ENCODE results near the gene ARHGAP1. TPM values are rescaled to one million over a fixed set of nuclear protein-coding genes. Genes with fewer than 3 reads are reported as not detected.

Gene ARHGAP1
- total and polyA plus RNA-seq, 2 of the 4 experiments (the other 2 are of a cell fraction): 46.6 to 78.8 TPM

DNA sequence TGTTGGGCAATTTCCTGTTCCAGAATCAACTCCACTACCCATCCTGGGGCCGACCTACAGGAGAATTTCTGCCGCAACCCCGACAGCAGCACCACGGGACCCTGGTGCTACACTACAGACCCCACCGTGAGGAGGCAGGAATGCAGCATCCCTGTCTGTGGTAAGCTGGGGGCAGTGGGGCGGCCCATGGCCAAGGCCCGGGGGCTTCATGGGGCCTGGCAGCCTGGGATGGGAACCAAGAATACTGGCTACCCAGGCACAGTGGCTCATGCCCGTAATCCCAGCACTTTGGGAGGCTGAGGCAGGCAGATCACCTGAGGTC is 22.9 kb upstream of the ARHGAP1 start:
- no peak overlapping the region for H3K4me2 ChIP-seq (ENCODE audit: low read depth, low read length)
- H3K23ac ChIP-seq (ENCODE audit: low read depth, low read length): no peak overlapping the region
- H3K4ac ChIP-seq (ENCODE audit: low read depth, low read length): no peak overlapping the region
- H3K27me3 ChIP-seq (ENCODE audit: control insufficient read depth, insufficient read depth, low read length): no peaks in the 10 kb centered on the region
- no peak overlapping the region for H3K9ac ChIP-seq (ENCODE audit: low read depth, low read length)
- H3K56ac ChIP-seq (ENCODE audit: extremely low read depth, insufficient read depth, low read length): no peak overlapping the region
- H2BK20ac ChIP-seq (ENCODE audit: low read depth, low read length): no peak overlapping the region
- H2AK9ac ChIP-seq (replicated peaks; ENCODE audit: low read depth, low read length, poor library complexity): no peak overlapping the region
- H2AFZ ChIP-seq (replicated peaks; ENCODE audit: low read length, poor library complexity): no peak overlapping the region
- no peak overlapping the region for H3K4me3 ChIP-seq (ENCODE audit: insufficient read depth, low read depth, low read length)
- CTCF ChIA-PET: no interaction called here
- no peak overlapping the region for H4K5ac ChIP-seq (ENCODE audit: low read depth, low read length)
- no peaks in the 10 kb centered on the region for H3K36me3 ChIP-seq (ENCODE audit: control insufficient read depth, insufficient read depth, low read length)
- BruUV-seq (replicated peaks): no TSS peak
- H3K9me1 ChIP-seq (ENCODE audit: insufficient read depth, low read length): peaks cover 5% of the 10 kb centered on the region
- in situ Hi-C loops (cut with MboI; ENCODE audit: low sequenced_read_pairs): no loop called here
- no peak overlapping the region for H3K27ac ChIP-seq (ENCODE audit: insufficient read depth, low read length)
- no peak overlapping the region for H4K91ac ChIP-seq (ENCODE audit: insufficient read depth, low read depth, low read length)
- DNase-seq (no peak), ATAC-seq (ENCODE audit: low read depth) (no peak)
- POLR2A ChIA-PET (ENCODE audit: unreplicated experiment): no interaction called here
- H4K20me1 ChIP-seq (ENCODE audit: insufficient read depth, low read length): no peaks in the 10 kb centered on the region
- dilution Hi-C loops (cut with HindIII; ENCODE audit: low sequenced_read_pairs, unreplicated experiment): no loop called here
- no peaks in the 10 kb centered on the region for H3K9me3 ChIP-seq (ENCODE audit: control insufficient read depth, insufficient read depth, low read length)
- H3K14ac ChIP-seq (replicated peaks; ENCODE audit: low read depth, low read length): no peak overlapping the region
- H2AK5ac ChIP-seq (ENCODE audit: low read depth, low read length): no peak overlapping the region
- no peak overlapping the region for H2BK120ac ChIP-seq (ENCODE audit: low read depth, low read length)
- no peaks in the 10 kb centered on the region for H3K79me1 ChIP-seq (ENCODE audit: low read depth in 1 of 2, low read length in 2 of 2)
- H2BK15ac ChIP-seq (ENCODE audit: low read depth, low read length): no peak overlapping the region
- intact Hi-C loops (cut with micrococcal nuclease): no loop called here
- peaks cover 1% of the 10 kb centered on the region for H3K4me1 ChIP-seq (ENCODE audit: control insufficient read depth, insufficient read depth, low read length)
- TF ChIP-seq BHLHE40 (IDR thresholded peaks at IDR 0.05; ENCODE audit: low read depth, low read length) (no peak), RAD21 (IDR thresholded peaks at IDR 0.05; ENCODE audit: low read length) (no peak), RFX5 (IDR thresholded peaks at IDR 0.05; ENCODE audit: low read depth, low read length) (no peak), RCOR1 (IDR thresholded peaks at IDR 0.05; ENCODE audit: insufficient replicate concordance, low read length) (no peak), CHD1 (IDR thresholded peaks at IDR 0.05; ENCODE audit: low read depth, low read length) (no peak), POLR2A (IDR thresholded peaks at IDR 0.05; ENCODE audit: low read depth, low read length) (no peak), SMC3 (IDR thresholded peaks at IDR 0.05; ENCODE audit: low read depth, low read length) (no peak), MXI1 (IDR thresholded peaks at IDR 0.05; ENCODE audit: borderline replicate concordance, low read depth, low read length) (no peak), NFE2L2 (IDR thresholded peaks at IDR 0.05; ENCODE audit: low read depth, low read length) (no peak), CEBPB (IDR thresholded peaks at IDR 0.05; ENCODE audit: low read depth, low read length) (no peak), MAZ (IDR thresholded peaks at IDR 0.05; ENCODE audit: borderline replicate concordance, low read depth, low read length) (no peak), MAFK (IDR thresholded peaks at IDR 0.05; ENCODE audit: low read depth, low read length) (no peak), FOS (IDR thresholded peaks at IDR 0.05; ENCODE audit: low read depth, low read length) (no peak)
- TF ChIP-seq, protein P1, sequence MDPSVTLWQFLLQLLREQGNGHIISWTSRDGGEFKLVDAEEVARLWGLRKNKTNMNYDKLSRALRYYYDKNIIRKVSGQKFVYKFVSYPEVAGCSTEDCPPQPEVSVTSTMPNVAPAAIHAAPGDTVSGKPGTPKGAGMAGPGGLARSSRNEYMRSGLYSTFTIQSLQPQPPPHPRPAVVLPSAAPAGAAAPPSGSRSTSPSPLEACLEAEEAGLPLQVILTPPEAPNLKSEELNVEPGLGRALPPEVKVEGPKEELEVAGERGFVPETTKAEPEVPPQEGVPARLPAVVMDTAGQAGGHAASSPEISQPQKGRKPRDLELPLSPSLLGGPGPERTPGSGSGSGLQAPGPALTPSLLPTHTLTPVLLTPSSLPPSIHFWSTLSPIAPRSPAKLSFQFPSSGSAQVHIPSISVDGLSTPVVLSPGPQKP (IDR thresholded peaks at IDR 0.05; ENCODE audit: borderline replicate concordance, low read depth, low read length): no peak
- TF ChIP-seq, protein P2, sequence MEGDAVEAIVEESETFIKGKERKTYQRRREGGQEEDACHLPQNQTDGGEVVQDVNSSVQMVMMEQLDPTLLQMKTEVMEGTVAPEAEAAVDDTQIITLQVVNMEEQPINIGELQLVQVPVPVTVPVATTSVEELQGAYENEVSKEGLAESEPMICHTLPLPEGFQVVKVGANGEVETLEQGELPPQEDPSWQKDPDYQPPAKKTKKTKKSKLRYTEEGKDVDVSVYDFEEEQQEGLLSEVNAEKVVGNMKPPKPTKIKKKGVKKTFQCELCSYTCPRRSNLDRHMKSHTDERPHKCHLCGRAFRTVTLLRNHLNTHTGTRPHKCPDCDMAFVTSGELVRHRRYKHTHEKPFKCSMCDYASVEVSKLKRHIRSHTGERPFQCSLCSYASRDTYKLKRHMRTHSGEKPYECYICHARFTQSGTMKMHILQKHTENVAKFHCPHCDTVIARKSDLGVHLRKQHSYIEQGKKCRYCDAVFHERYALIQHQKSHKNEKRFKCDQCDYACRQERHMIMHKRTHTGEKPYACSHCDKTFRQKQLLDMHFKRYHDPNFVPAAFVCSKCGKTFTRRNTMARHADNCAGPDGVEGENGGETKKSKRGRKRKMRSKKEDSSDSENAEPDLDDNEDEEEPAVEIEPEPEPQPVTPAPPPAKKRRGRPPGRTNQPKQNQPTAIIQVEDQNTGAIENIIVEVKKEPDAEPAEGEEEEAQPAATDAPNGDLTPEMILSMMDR (conservative IDR thresholded peaks at IDR 0.05; ENCODE audit: low read depth, low read length): no peak
- TF ChIP-seq, protein P3, sequence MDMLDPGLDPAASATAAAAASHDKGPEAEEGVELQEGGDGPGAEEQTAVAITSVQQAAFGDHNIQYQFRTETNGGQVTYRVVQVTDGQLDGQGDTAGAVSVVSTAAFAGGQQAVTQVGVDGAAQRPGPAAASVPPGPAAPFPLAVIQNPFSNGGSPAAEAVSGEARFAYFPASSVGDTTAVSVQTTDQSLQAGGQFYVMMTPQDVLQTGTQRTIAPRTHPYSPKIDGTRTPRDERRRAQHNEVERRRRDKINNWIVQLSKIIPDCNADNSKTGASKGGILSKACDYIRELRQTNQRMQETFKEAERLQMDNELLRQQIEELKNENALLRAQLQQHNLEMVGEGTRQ (IDR thresholded peaks at IDR 0.05; ENCODE audit: low read depth, low read length): no peak
- no peak overlapping the region for H3K18ac ChIP-seq (ENCODE audit: low read depth, low read length)
- 83% methylated on average over 2 of the region's 8 CpGs; no CpG with 5 or more reads in 1 of the 2 experiments for WGBS, 2 experiments (ENCODE audit: extremely low coverage in 2 of 2, insufficient read length in 1 of 2)
- H4K8ac ChIP-seq (ENCODE audit: low read depth in 2 of 2, low read length in 2 of 2): no peak overlapping the region
- no peak overlapping the region for H2BK5ac ChIP-seq (ENCODE audit: low read depth, low read length, poor library complexity, severe bottlenecking)
